C4-2B (cell line): Measurements from ENCODE around the gene TMEM107.

ENCODE experiments used
- H3K27ac ChIP-seq: fragments of 450-650 bp; 2 replicates; pipeline ENCODE4 v1.5.1; 2017
- ZFX ChIP-seq: fragments of 450-650 bp; IDR thresholded peaks from 2 replicates; pipeline ENCODE4 v1.6.1; 2017
- TF ChIP-seq, protein P1 (sequence below): fragments of 450-650 bp; conservative IDR thresholded peaks from 2 replicates; pipeline ENCODE4 v1.5.1; 2017; ENCODE audit warnings: mild to moderate bottlenecking

TMEM107 gene

DNA sequence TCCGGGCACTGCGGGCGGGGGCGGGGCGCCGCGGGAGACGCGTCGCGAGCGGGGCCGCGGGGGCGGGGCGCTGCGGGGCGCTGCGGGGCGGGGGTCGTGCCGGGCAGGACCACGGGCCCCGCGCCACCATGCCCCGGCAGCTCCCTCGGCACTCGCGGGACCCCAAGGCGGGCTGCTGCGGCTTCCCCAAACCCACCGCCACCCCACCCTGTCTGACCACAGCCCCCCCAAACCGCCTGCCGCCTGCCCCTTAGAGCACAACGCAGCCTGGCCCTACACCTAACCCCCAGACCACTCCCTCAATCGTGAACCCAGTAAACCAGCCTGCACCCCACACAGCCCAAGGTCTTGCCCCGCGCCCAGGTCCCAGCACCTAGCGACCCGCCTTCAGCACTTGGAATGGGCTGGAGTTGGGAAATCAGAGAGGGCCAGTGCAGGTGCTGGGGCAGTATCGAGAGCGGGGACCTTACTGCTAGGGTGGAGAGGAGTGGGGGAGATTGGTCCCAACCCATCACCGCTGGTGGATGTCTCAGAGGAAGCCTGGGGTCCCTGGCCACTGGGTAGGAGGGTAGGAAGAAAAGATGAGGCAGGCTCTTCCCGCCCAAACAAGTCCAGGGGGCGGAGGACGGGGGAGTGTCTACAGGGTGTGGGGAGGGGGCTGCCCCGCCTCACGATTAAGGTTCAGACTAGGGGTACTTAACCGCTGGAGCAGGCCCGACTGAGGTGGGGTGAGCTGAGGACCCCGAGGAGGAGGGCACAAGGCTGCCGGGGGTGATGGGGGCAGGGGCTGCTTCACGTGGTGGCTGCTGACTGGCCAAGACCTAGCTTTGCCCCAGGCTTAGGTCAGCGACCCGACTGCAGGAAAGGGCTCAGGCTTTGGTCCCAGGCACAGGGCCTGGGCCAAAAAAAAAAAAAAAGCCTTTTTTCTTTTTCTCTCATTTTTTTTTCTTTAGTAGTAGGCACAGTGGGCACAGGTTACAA lies 12.9 kb downstream of the TMEM107 start:
- TF ChIP-seq ZFX, result no peak
- TF ChIP-seq, protein P1, sequence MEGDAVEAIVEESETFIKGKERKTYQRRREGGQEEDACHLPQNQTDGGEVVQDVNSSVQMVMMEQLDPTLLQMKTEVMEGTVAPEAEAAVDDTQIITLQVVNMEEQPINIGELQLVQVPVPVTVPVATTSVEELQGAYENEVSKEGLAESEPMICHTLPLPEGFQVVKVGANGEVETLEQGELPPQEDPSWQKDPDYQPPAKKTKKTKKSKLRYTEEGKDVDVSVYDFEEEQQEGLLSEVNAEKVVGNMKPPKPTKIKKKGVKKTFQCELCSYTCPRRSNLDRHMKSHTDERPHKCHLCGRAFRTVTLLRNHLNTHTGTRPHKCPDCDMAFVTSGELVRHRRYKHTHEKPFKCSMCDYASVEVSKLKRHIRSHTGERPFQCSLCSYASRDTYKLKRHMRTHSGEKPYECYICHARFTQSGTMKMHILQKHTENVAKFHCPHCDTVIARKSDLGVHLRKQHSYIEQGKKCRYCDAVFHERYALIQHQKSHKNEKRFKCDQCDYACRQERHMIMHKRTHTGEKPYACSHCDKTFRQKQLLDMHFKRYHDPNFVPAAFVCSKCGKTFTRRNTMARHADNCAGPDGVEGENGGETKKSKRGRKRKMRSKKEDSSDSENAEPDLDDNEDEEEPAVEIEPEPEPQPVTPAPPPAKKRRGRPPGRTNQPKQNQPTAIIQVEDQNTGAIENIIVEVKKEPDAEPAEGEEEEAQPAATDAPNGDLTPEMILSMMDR, result no peak
- peak overlapping the region; percentile 99 for H3K27ac ChIP-seq

DNA sequence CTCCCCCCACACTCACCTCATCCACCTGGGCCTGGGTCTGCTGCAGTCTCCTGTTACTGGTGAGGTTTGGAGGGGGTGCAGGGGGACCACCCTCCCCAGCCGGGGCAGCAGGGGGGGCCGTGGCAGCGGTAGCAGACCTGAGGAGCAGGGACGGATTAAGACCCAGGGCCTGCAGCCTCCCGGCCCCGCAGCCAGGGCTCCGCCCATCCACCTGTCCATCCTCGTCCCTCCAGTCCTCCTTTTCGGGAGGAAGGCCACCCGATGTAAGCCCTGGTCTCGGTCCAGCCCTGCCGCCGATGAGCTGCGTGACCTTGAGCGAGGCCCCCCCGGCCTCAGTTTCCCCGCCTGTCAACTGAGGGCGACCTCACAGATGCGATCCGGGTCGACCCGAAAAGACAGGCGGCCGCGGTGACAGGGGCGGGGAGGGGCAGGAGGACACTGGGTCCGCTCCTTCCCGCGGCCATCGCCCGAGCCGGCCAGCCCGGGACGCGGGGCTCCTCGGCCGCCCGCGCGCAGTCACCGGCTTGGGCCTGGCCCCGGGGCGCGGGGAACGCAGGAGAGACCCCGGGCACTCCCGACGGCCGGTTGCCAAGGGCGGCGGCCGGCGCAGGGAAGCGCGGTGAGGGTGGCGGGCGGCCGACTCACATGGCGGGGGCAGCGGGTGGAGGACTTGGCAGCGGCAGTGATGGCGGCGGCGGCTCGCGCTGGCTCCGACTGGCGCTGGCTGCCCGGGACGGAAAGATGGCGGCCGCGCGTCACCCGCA lies 13.8 kb downstream of the TMEM107 start, which contains the start of gene VAMP2:
TSS of gene VAMP2 (minus strand) at position 716 of the 764 bp plus-strand sequence. CDS start at position 647, 69 bp downstream.
- TF ChIP-seq, protein P1, result no peak
- TF ChIP-seq ZFX, result peak; percentile 74; the same call in 1 of the 2 replicates
- peak within 1 kb of the TSS; percentile 99 for H3K27ac ChIP-seq

DNA sequence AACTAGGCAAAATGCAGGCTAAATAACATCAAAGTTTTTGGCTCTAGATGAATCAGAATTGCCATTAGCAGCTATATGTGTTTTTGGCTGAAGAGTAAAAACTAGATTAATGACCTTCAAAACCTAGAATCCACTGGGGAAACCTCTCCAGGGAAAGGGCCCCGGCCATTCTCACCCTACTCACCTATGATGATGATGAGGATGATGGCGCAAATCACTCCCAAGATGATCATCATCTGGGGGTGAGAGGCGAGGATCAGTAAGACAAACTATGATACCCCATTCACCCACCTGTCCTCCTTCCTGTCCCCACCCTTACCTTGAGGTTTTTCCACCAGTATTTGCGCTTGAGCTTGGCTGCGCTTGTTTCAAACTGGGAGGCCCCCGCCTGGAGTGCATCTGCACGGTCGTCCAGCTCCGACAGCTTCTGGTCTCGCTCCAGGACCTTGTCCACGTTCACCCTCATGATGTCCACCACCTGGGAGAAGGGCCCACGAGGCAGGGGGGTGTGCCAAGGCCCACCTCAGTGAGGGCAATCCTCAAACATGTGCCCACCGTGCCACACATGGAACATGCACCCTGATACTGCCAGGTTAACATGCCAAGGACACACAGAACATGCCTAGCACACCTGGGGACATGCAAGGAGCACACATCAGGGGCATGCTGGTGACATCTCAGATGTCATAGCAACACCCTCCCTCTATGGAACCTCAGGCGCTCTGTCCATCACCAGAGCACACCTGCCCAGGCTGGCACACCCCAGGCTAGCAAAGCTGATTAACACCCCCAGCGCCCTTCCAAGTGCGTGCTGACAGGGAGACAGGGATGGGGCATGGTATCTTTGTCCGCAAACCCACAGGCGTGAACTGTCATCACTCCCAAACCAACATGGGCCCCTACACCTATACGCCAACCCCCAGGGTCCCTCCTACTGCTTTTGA lies 14.6 kb downstream of the TMEM107 start:
- TF ChIP-seq, protein P1, result no peak
- no peak for TF ChIP-seq ZFX
- H3K27ac ChIP-seq, result peak overlapping the region; percentile 99

DNA sequence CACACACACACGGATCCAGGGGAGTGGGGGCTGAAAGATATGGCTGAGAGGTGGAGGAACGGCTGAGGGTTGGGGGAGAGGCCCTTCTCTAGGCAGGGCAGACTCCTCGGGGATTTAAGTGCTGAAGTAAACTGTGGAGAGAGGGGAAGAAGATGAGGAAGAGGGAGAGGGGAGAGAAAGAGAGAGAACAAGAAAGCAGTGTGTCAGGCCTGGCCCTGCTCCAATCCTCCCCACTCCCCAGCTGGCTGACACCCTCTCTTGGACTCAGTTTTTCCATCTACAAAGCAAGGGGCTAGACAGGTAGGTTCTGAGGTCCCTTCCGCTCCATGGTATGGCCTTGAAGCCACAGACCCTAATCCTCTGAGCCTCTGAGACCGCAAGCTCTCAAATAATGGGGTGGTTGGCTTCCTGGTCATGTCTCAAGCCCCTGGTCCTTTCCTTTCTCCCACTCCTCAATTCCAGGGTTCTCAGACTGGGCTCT lies 15.4 kb downstream of the TMEM107 start:
- TF ChIP-seq, protein P1, result no peak
- TF ChIP-seq ZFX, result no peak
- H3K27ac ChIP-seq, result no peak overlapping the region

DNA sequence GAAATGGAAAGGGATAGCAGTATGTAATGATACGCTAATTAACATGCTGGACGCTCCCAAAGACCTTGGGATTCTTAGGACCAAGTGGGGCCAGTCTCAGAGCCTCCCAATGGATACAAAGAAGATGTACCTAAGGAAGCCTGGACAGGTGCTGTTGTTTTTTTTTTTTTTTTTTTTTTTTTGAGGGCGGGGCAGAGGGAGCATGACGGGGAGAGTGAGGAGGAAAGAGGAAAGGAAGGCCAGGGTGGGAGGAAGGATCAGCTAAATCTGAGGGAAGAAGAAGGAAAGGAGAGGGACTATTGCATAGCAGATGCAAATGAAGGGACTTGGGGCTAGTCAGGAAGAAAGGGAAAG lies 16.0 kb downstream of the TMEM107 start:
- TF ChIP-seq, protein P1, result no peak
- no peak for TF ChIP-seq ZFX
- H3K27ac ChIP-seq, result no peak overlapping the region

DNA sequence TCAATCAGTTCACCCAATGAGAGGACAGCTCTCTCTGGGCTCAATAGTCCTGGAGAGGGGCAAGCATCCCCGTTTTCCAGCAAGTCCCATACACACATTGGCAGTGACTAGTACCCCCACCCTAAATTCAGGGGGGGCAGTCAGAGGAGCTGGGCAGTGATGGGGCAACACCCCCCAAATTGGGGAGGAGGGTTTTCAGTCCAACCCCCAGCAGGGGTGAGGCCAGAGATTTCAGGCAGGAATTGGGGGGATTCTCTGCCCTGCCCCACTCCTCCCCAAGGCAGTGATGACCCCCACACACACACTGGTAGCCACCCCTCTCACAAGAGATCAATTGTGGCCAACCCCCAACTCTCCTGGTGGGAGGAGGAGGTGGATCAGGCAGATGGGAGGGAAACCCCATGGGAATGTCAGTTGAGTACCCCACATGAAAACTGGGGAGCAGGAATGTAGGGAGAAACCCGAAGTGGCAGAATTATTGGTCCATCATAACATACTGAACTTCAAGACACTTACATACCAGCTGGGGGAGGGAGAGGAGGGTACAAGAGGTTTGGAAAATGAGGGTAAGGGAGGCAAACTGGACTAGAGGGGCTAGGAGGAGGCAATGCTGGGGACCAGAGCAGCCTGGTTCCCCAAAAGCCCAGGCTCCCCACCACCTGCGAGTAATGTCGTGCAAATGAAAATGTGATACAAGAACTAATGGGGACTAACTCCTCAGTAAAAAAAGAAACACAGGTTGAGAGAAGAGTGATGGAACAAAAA lies 16.5 kb downstream of the TMEM107 start:
- TF ChIP-seq, protein P1, result no peak
- 0 out of 2 replicates have a peak overlapping the region, but pooled peaks have one; percentile 1 for H3K27ac ChIP-seq
